IgD-negative memory B cell (primary cell): ENCODE results near the gene BMP6. TPM values are rescaled to one million over a fixed set of nuclear protein-coding genes. Genes with fewer than 3 reads are reported as not detected.

Experiments
- H3K27ac Mint-ChIP-seq, 3 donors: one replicate each; pipeline ENCODE4 v1.8.0; 2020 to 2022; ENCODE audit warnings: mild to moderate bottlenecking in 3 of 3, mixed read lengths in 3 of 3, moderate library complexity in 1 of 3
- H3K27me3 Mint-ChIP-seq: one replicate; pipeline ENCODE4 v1.8.0; 2021; ENCODE audit warnings: mixed read lengths
- H3K36me3 Mint-ChIP-seq: one replicate; pipeline ENCODE4 v1.8.0; 2020; ENCODE audit warnings: mild to moderate bottlenecking, mixed read lengths
- H3K4me1 Mint-ChIP-seq, 3 donors: one replicate each; pipeline ENCODE4 v1.8.0; 2020 to 2022; ENCODE audit warnings: mixed read lengths in 3 of 3, mild to moderate bottlenecking in 1 of 3
- H3K4me3 Mint-ChIP-seq, 4 donors: one replicate each; pipeline ENCODE4 v1.8.0; 2020 to 2022; ENCODE audit warnings: mild to moderate bottlenecking in 4 of 4, mixed read lengths in 4 of 4, moderate library complexity in 3 of 4
- H3K9me3 Mint-ChIP-seq, 3 donors: one replicate each; pipeline ENCODE4 v1.8.0; 2020 to 2021; ENCODE audit warnings: mixed read lengths in 3 of 3, mild to moderate bottlenecking in 1 of 3
- polyA plus RNA-seq: library from polyadenylated mRNA; unstranded; fragments of 300-500 nt; fragmentation: Illumina TruSeq; gene quantifications from one replicate; pipeline ENCODE4 v1.2.3, GENCODE V29; 2021

Gene BMP6
- polyA plus RNA-seq, 1 donor from 2014 or later = 0.89 TPM

- H3K9me3 Mint-ChIP-seq = peaks cover 0 to 2% (median 0%) of the 10 kb centered on the region in 3 donors
- peaks cover 21% of the 10 kb centered on the region for H3K27me3 Mint-ChIP-seq
- H3K36me3 Mint-ChIP-seq = peaks cover 3% of the 10 kb centered on the region
- peaks cover 0 to 7% (median 5%) of the 10 kb centered on the region in 3 donors for H3K4me1 Mint-ChIP-seq
- H3K4me3 Mint-ChIP-seq = no peak overlapping the region
- H3K27ac Mint-ChIP-seq = no peak overlapping the region
Observed at GRCh38 chr6:7777074-7777473, 51.2 kb downstream of the BMP6 start.

DNA sequence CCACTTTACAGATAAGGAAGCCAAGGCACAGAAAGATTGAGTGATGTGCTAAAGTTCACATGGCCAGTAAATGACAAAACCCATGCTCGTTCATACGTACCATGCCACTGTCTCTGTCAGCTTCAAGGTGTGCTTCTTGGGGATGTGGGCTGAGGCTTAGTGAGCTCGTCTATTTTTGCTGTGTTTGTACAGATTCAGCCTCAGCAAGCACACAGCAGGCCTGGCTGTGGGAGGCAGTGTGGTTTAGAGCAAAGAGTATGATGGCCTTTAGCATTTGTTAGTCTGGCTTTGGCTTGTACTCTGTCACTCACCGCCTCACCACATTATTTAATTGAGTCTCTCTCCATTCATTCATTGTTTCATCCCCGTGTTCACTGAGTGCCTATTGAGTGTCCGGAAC is 55.3 kb downstream of the BMP6 start:
- Mint-ChIP-seq H3K4me3 (no peak overlapping the region), H3K27me3 (peaks cover 20% of the 10 kb centered on the region), H3K4me1 (peaks cover 10 to 20% (median 12%) of the 10 kb centered on the region in 3 donors), H3K9me3 (peaks cover 0 to 4% (median 0%) of the 10 kb centered on the region in 3 donors), H3K36me3 (peaks cover 3% of the 10 kb centered on the region), H3K27ac (no peak overlapping the region)

DNA sequence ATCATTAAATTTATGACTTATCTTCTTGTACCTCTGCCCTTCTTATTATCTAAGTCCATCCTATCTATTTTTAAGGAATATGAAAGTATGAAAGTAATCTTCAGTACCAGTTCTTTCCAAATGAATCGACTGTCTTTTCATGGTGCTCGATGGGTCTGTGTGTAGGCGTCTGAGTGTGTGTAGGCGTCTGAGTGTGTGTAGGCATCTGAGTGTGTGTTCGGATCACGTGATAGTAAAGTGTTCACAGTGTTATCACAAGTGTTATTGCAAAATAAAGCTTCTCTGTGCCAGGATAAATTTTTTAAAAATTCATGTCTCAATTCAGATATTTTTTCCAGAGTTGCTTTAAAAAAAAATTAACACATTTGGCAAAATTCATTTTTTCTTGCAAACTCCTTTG is 58.3 kb downstream of the BMP6 start:
- Mint-ChIP-seq H3K27me3 (peaks cover 11% of the 10 kb centered on the region), H3K9me3 (peaks cover 0 to 4% (median 0%) of the 10 kb centered on the region in 3 donors), H3K27ac (no peak overlapping the region), H3K36me3 (no peaks in the 10 kb centered on the region), H3K4me3 (no peak overlapping the region), H3K4me1 (peaks cover 7 to 15% (median 12%) of the 10 kb centered on the region in 3 donors)

- Mint-ChIP-seq H3K4me3 (no peak overlapping the region), H3K9me3 (peaks cover 0 to 4% (median 0%) of the 10 kb centered on the region in 3 donors), H3K27ac (no peak overlapping the region), H3K27me3 (peaks cover 11% of the 10 kb centered on the region), H3K36me3 (no peaks in the 10 kb centered on the region), H3K4me1 (peaks cover 7 to 15% (median 12%) of the 10 kb centered on the region in 3 donors)
Observed at GRCh38 chr6:7784706-7785105, 58.8 kb downstream of the BMP6 start.

GRCh38 chr6:7785243-7786035 is 59.5 kb downstream of the BMP6 start:
- Mint-ChIP-seq H3K36me3 (no peaks in the 10 kb centered on the region), H3K4me3 (no peak overlapping the region), H3K4me1 (peaks cover 7 to 15% (median 12%) of the 10 kb centered on the region in 3 donors), H3K9me3 (peaks cover 0 to 4% (median 0%) of the 10 kb centered on the region in 3 donors), H3K27ac (no peak overlapping the region), H3K27me3 (peaks cover 11% of the 10 kb centered on the region)

GRCh38 chr6:7786214-7786661 is 60.3 kb downstream of the BMP6 start:
- Mint-ChIP-seq H3K27ac (no peak overlapping the region), H3K27me3 (peaks cover 11% of the 10 kb centered on the region), H3K4me3 (no peak overlapping the region)

GRCh38 chr6:7787137-7787608 is 61.3 kb downstream of the BMP6 start:
- Mint-ChIP-seq H3K36me3 (no peaks in the 10 kb centered on the region), H3K27ac (no peak overlapping the region), H3K27me3 (peaks cover 7% of the 10 kb centered on the region), H3K4me3 (no peak overlapping the region), H3K4me1 (peaks cover 6 to 15% (median 12%) of the 10 kb centered on the region in 3 donors), H3K9me3 (peaks cover 0 to 4% (median 0%) of the 10 kb centered on the region in 3 donors)

More at GRCh38 chr6:7786214-7786661, 60.3 kb downstream of the BMP6 start:
- Mint-ChIP-seq H3K9me3 (peaks cover 0 to 4% (median 0%) of the 10 kb centered on the region in 3 donors), H3K36me3 (no peaks in the 10 kb centered on the region), H3K4me1 (peaks cover 6 to 15% (median 12%) of the 10 kb centered on the region in 3 donors)

DNA sequence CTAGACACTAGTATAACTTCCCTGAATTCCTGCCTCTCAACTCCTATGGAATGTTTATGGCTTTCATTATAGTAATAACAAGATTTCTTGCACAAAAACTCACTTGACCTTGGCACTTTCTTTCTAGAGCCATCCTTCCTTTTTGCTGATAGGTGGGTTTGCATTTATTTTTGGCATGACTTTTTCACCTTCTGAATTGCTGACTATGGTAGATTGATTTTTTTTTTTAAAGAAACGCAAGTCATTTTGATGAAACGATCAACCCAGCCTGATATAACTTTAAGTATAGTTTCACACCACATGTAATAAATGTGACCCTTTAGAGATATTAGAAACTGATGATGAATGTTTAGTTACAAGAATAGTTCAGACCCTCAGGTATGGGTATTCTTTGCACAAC is 61.8 kb downstream of the BMP6 start:
- Mint-ChIP-seq H3K27me3 (peaks cover 6% of the 10 kb centered on the region), H3K9me3 (peaks cover 0 to 3% (median 0%) of the 10 kb centered on the region in 3 donors), H3K36me3 (no peaks in the 10 kb centered on the region), H3K27ac (no peak overlapping the region), H3K4me3 (no peak overlapping the region), H3K4me1 (peaks cover 6 to 14% (median 12%) of the 10 kb centered on the region in 3 donors)

- Mint-ChIP-seq H3K27me3 (peaks cover 10% of the 10 kb centered on the region), H3K9me3 (peaks cover 0 to 4% (median 0%) of the 10 kb centered on the region in 3 donors), H3K27ac (no peak overlapping the region), H3K36me3 (no peaks in the 10 kb centered on the region), H3K4me1 (no peaks in the 10 kb centered on the region), H3K4me3 (no peak overlapping the region)
Observed at GRCh38 chr6:7794509-7794908, 68.6 kb downstream of the BMP6 start.

- H3K27ac Mint-ChIP-seq = no peak overlapping the region
- H3K4me3 Mint-ChIP-seq = no peak overlapping the region
- no peaks in the 10 kb centered on the region for H3K36me3 Mint-ChIP-seq
- peaks cover 7% of the 10 kb centered on the region for H3K27me3 Mint-ChIP-seq
- H3K4me1 Mint-ChIP-seq = no peaks in the 10 kb centered on the region
- H3K9me3 Mint-ChIP-seq = peaks cover 0 to 4% (median 0%) of the 10 kb centered on the region in 3 donors
Observed at GRCh38 chr6:7797386-7797785, 71.5 kb downstream of the BMP6 start.

DNA sequence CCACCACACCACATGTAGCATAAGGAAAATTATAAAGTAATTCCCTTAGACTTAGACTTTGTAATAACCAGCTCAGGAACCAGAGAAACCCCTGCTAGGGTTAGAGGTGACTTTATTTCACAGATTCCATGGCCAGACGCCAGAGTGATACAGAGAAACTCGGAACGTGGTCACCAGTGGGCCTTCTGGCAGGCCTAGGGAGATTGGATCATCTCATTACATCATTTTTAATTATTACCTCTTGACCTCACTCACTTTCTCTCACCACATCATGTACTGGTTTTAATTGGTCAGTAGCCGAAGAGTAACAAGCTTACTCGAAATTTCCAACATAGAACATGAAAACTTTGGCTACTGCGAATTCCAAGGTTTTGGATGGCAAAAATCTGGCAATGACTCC is 72.9 kb downstream of the BMP6 start:
- peaks cover 0 to 4% (median 0%) of the 10 kb centered on the region in 3 donors for H3K9me3 Mint-ChIP-seq
- no peaks in the 10 kb centered on the region for H3K4me1 Mint-ChIP-seq
- H3K27ac Mint-ChIP-seq = no peak overlapping the region
- H3K4me3 Mint-ChIP-seq = no peak overlapping the region
- H3K36me3 Mint-ChIP-seq = no peaks in the 10 kb centered on the region
- peaks cover 10% of the 10 kb centered on the region for H3K27me3 Mint-ChIP-seq

GRCh38 chr6:7802662-7803061 is 76.8 kb downstream of the BMP6 start:
- Mint-ChIP-seq H3K27me3 (peaks cover 11% of the 10 kb centered on the region), H3K27ac (no peak overlapping the region), H3K4me3 (no peak overlapping the region), H3K36me3 (no peaks in the 10 kb centered on the region), H3K9me3 (no peaks in the 10 kb centered on the region), H3K4me1 (no peaks in the 10 kb centered on the region)

GRCh38 chr6:7803214-7803613 is 77.3 kb downstream of the BMP6 start:
- H3K9me3 Mint-ChIP-seq = no peaks in the 10 kb centered on the region
- H3K27ac Mint-ChIP-seq = no peak overlapping the region
- H3K4me3 Mint-ChIP-seq = no peak overlapping the region
- H3K27me3 Mint-ChIP-seq = peaks cover 11% of the 10 kb centered on the region
- no peaks in the 10 kb centered on the region for H3K36me3 Mint-ChIP-seq
- no peaks in the 10 kb centered on the region for H3K4me1 Mint-ChIP-seq

DNA sequence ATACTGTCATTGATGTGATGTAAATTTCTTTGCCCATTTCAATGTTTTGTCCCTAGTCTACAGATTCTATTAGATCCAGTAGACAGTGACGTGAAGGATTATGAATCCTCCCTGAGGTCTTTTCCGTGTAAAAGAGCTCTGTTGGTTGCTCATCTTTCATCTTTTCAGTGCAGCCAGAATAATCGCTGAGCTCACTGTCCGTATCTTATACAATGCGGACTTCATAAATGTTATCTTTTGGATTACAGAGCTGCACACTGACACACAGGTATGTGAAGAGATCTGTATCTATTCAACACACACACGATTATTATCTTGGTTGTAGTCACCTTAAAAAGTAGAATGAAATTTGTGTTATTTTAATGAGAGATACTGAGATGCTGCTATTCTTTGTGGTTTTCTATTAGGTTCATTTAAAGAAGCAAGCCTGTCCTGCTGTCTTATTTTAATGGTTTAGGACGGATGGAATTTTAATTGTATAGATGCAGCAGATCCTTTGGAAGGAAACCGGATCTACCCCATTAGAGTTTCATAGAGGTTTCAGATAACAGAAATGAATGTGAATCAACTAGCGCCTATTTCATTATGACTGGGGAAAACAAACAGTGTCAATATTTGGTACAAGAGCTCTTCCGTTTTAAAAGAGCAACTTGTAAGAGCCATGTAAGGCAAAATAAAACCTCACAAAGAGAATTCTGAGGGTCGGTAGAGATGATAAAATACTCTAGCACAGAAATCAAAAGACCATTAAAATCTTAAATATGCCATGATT is 79.4 kb downstream of the BMP6 start:
- Mint-ChIP-seq H3K4me3 (no peak overlapping the region), H3K27ac (no peak overlapping the region), H3K27me3 (peaks cover 12% of the 10 kb centered on the region), H3K4me1 (no peaks in the 10 kb centered on the region), H3K9me3 (no peaks in the 10 kb centered on the region), H3K36me3 (no peaks in the 10 kb centered on the region)

DNA sequence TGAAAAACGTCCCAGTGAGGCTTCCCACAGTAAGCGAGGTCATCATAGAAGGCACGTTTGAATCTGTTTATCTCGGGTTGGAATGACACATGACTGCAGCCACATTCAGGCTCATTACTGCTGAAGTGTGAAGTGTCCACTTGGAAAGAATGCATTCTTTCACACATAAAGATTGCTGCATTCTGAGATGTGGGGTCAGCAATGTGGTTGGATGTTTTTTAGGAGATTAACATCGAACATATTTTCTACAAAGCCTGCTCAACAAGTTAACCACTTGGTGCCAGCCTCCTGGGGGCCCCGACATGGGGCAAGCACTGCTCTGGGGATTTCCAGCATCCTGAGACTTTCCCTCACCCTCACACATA is 79.9 kb downstream of the BMP6 start:
- H3K27ac Mint-ChIP-seq = no peak overlapping the region
- no peaks in the 10 kb centered on the region for H3K4me1 Mint-ChIP-seq
- no peaks in the 10 kb centered on the region for H3K36me3 Mint-ChIP-seq
- H3K9me3 Mint-ChIP-seq = no peaks in the 10 kb centered on the region
- peaks cover 14% of the 10 kb centered on the region for H3K27me3 Mint-ChIP-seq
- no peak overlapping the region for H3K4me3 Mint-ChIP-seq
